Measurements from ENCODE around the gene SP110. TPM values are rescaled to one million over a fixed set of nuclear protein-coding genes. Genes with fewer than 3 reads are reported as not detected.

Gene SP110
- total RNA-seq, 4 donors from 2014 or later: 7.2 to 21.7 (median 13.1) TPM

DNA sequence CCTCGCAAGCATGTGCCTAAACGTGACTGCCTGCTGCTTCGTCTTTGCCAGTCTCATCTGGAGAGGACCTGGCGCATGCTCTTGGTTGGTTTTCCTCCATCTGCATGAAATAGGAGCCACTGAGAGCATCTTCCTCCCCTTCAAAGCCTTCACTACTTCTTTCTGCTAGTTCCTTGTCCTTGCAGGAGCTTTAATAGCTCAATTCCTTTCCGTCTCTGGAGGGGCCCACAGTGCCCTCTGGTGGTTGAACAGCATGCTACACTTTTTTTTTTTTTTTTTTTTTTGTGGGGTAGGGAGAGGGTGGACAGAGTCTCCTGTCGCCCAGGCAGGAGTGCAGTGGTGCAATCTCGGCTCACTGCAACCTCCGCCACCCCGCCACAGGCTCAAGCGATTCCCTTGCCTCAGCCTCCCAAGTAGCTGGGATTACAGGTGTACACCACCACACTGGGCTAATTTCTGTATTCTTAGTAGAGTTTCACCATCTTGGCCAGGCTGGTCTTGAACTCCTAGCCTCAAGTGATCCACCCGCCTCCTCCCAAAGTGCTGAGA, 59.6 kb downstream of the SP110 start:
- 35 to 46% methylated on average over 8 to 10 of the region's 11 CpGs for WGBS, 2 donors
- TF ChIP-seq, protein P1, sequence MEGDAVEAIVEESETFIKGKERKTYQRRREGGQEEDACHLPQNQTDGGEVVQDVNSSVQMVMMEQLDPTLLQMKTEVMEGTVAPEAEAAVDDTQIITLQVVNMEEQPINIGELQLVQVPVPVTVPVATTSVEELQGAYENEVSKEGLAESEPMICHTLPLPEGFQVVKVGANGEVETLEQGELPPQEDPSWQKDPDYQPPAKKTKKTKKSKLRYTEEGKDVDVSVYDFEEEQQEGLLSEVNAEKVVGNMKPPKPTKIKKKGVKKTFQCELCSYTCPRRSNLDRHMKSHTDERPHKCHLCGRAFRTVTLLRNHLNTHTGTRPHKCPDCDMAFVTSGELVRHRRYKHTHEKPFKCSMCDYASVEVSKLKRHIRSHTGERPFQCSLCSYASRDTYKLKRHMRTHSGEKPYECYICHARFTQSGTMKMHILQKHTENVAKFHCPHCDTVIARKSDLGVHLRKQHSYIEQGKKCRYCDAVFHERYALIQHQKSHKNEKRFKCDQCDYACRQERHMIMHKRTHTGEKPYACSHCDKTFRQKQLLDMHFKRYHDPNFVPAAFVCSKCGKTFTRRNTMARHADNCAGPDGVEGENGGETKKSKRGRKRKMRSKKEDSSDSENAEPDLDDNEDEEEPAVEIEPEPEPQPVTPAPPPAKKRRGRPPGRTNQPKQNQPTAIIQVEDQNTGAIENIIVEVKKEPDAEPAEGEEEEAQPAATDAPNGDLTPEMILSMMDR (IDR thresholded peaks at IDR 0.05): peak; percentile 55 to 85 (median 74)
- no peak for TF ChIP-seq POLR2A (IDR thresholded peaks at IDR 0.05)
- intact Hi-C loops (cut with DNase I): loop anchor here (2.0 kb wide), 1 partner anchor 153 kb away; no protein-coding TSS in a partner anchor
- no peaks in the 10 kb centered on the region for H3K36me3 ChIP-seq
- no peaks in the 10 kb centered on the region for H3K27me3 ChIP-seq
- H3K4me1 ChIP-seq: peaks cover 0 to 5% (median 0%) of the 10 kb centered on the region in 3 donors
- H3K4me3 ChIP-seq: no peak overlapping the region
- no peaks in the 10 kb centered on the region for H3K9me3 ChIP-seq
- H3K27ac ChIP-seq: no peak overlapping the region
- DNase-seq: no peak

DNA sequence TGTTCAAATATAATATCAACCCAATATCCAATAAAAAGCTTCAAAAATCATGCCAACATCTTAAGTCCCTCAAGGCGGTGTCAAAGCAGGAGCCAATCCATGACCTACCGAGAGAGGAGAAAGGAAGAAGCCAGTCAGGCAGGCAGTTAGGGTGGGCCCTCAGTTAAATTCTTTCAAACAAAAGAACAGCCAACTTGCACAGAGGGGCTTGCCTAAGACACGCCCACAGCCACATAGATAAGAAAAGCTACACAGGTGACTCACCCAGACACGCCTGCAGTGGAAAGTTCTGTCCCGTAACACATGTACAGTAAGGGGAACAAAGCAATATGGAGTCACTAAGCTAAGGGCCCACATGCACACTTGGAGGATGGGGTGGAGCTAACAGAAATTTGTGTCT, 61.3 kb downstream of the SP110 start:
- TF ChIP-seq, protein P1 (IDR thresholded peaks at IDR 0.05): no peak
- TF ChIP-seq POLR2A (IDR thresholded peaks at IDR 0.05): no peak
- WGBS, 2 donors: 76 to 92% methylated on average over 2 to 5 of the region's 5 CpGs
- intact Hi-C loops (cut with DNase I): no loop called here

DNA sequence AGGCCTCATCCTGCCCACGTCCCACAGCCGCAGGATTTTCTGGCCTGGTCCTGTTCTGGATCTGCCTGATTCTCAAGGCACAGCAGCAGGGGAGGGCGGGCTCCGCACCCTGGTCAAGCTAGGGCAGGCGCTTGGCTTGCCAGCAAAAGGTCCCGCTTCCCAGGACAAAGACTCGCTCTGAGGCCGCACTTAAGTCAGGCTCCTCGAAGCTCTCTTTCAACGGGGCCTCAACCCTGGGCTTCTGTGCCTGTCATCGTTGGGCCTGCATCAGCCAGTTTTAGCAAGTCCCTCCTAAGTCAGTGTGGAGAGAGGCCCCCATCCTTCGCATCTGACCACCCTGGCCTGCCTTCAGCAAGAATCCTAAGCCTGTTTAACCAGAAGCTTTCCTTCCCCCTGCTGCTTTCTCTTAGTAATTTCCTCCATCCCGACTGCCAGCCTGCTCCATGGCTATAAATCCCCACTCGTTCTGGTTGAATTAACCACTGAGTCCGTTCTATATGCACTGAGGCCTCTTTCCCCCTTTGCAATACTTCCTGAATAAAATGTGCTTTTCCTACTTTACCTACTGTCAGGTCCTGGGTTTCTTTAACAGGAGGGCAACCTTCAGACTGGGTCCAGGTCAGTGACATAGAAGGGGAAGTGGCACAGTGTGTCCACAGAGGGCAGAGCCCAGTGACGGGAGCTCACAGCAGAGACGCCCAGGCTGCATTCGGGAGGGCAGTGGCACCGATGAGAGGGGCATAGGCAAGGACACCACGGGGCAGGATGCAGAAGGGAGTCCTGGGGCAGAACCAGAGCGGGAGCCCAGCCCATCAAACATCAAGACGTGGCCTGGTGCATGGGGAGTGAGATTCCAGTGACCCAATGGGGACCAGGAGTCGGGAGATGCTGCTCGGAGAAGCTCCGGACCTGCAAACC, 62.7 kb downstream of the SP110 start:
- TF ChIP-seq POLR2A (IDR thresholded peaks at IDR 0.05): no peak
- TF ChIP-seq, protein P1 (IDR thresholded peaks at IDR 0.05): no peak
- intact Hi-C loops (cut with DNase I): no loop called here
- Histone ChIP-seq H3K4me3 (no peak overlapping the region), H3K4me1 (peaks cover 0 to 5% (median 0%) of the 10 kb centered on the region in 3 donors), H3K9me3 (no peaks in the 10 kb centered on the region), H3K27ac (no peak overlapping the region), H3K27me3 (no peaks in the 10 kb centered on the region), H3K36me3 (no peaks in the 10 kb centered on the region)
- no peak for DNase-seq
- WGBS, 2 donors: 78 to 81% methylated on average over 16 of the region's 25 CpGs

More for the DNA sequence above, 61.3 kb downstream of the SP110 start:
- no peaks in the 10 kb centered on the region for H3K27me3 ChIP-seq
- no peak overlapping the region for H3K4me3 ChIP-seq
- peaks cover 0 to 5% (median 0%) of the 10 kb centered on the region in 3 donors for H3K4me1 ChIP-seq
- no peak overlapping the region for H3K27ac ChIP-seq
- H3K9me3 ChIP-seq: no peaks in the 10 kb centered on the region
- no peak for DNase-seq
- H3K36me3 ChIP-seq: no peaks in the 10 kb centered on the region

DNA sequence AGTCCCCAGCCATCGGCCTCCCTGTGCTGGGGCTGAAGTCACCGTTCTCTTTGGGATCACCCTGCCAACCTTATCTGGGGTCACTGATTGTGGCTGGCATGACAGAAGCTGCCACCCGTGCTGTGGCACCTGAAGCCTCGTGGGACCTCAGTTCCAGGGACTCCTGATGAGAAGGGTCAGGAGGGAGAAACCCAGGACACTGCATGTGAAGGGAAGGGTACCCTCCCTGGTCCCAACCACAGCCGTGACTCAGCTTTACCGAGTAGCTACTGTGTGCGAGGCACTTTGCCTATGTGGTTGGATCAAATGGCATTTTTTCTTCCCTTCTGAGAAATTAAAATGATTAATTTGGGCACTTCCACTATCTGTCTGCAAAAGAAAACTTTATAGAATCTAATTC, 64.4 kb downstream of the SP110 start:
- no peak overlapping the region for H3K4me3 ChIP-seq
- 78 to 100% methylated on average over 1 to 6 of the region's 7 CpGs for WGBS, 2 donors
- no peaks in the 10 kb centered on the region for H3K27me3 ChIP-seq
- DNase-seq: no peak
- TF ChIP-seq POLR2A (IDR thresholded peaks at IDR 0.05): no peak
- TF ChIP-seq, protein P1 (IDR thresholded peaks at IDR 0.05): no peak
- peaks cover 0 to 5% (median 0%) of the 10 kb centered on the region in 3 donors for H3K4me1 ChIP-seq
- intact Hi-C loops (cut with DNase I): no loop called here
- no peaks in the 10 kb centered on the region for H3K9me3 ChIP-seq
- no peaks in the 10 kb centered on the region for H3K36me3 ChIP-seq
- H3K27ac ChIP-seq: no peak overlapping the region

DNA sequence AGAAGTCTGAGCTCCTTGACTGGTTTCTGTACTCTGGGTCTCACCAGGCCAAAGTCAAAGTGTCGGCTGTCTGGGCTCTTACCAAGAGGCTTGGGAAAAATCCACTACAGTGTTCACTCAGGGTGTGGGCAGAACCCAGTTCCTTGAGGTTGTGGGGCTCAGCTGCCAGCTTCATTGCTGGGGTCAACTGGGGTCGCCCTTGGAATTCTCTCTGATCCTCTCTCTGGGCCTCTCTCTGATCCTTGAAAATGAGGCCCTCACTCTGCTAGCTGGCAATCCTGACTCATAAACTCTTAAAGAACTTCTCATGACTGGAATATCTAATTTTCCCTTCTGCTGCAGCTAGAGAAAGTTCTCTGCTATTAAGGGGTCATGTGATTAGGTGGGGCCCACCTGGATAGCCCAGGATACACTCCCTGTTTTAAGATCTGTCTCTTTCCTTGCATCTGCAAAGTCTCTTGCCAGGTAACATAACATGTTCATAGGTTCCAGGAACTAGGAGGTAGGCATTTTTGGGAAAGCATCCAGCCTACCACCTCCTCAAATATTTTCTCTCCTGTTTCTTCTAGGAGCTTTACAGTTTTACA, 66.3 kb downstream of the SP110 start:
- Histone ChIP-seq H3K36me3 (no peaks in the 10 kb centered on the region), H3K9me3 (no peaks in the 10 kb centered on the region), H3K27ac (no peak overlapping the region), H3K4me1 (no peaks in the 10 kb centered on the region), H3K27me3 (no peaks in the 10 kb centered on the region), H3K4me3 (no peak overlapping the region)
- no peak for TF ChIP-seq POLR2A (IDR thresholded peaks at IDR 0.05)
- TF ChIP-seq, protein P1 (IDR thresholded peaks at IDR 0.05): no peak
- no peak for DNase-seq
- 50% methylated on average over 2 of the region's 2 CpGs; no CpG with 5 or more reads in 1 of the 2 donors for WGBS, 2 donors
- intact Hi-C loops (cut with DNase I): no loop called here
